K562 (cell line): Measurements from ENCODE around the gene PTOV1. TPM values are rescaled to one million over a fixed set of nuclear protein-coding genes. Genes with fewer than 3 reads are reported as not detected.

ENCODE experiments used
- FIP1L1 ChIP-seq: fragments of 200-400 bp; formaldehyde crosslinking; IDR thresholded peaks from 2 replicates; pipeline ENCODE4 v1.6.1; 2018; ENCODE audit warnings: mild to moderate bottlenecking, low read depth, low read length; ENCODE audit not compliant: poor library complexity, severe bottlenecking
- MCM7 ChIP-seq, 2 experiments: fragments of 450-650 bp; IDR thresholded peaks; 2 replicates each; pipeline ENCODE4 v1.6.1; 2016 to 2018
- RFX5 ChIP-seq: IDR thresholded peaks from 2 replicates; pipeline ENCODE4 v1.6.1; 2011; ENCODE audit warnings: low read depth, mild to moderate bottlenecking, improper control_type of control experiment, low read length
- SNIP1 ChIP-seq: fragments of 450-650 bp; IDR thresholded peaks from 2 replicates; pipeline ENCODE4 v1.7.1; 2017; ENCODE audit warnings: low read depth, mild to moderate bottlenecking
- ZNF274 ChIP-seq: IDR thresholded peaks from 2 replicates; pipeline ENCODE4 v1.6.1; 2011; ENCODE audit warnings: low read depth, mild to moderate bottlenecking, low read length, moderate library complexity, borderline replicate concordance
- ZNF561 ChIP-seq: fragments of 450-650 bp; formaldehyde crosslinking; conservative IDR thresholded peaks from 2 replicates; pipeline ENCODE4 v1.4.0; 2020; ENCODE audit warnings: mild to moderate bottlenecking, moderate library complexity
- polyA plus RNA-seq, 8 experiments: library from polyadenylated mRNA; depleted of rRNA in 4 of 8; stranded (reverse) in 5 of 8; unstranded in 3 of 8; fragments of >200 nt; fragmentation: Nextera tagmentation in 2 of 8; fragmentation: Illumina TruSeq in 1 of 8; extraction: Ambion mirVana in 2 of 8; extraction: Trizol in 1 of 8; gene quantifications; 2 replicates each; pipeline versions ENCODE4 v1.2.1 to v1.2.3, GENCODE V29; 2011 to 2014; ENCODE audit warnings: inconsistent platforms in 1 of 8, missing spikeins in 1 of 8
- total RNA-seq, 7 experiments: library from RNA; depleted of rRNA in 6 of 7; stranded (reverse); fragments of >200 nt in 6 of 7; fragmentation: Illumina TruSeq in 2 of 7; extraction: Trizol in 2 of 7; gene quantifications; 2 replicates each; pipeline versions ENCODE4 v1.2.1 to v1.2.3, GENCODE V29; 2011 to 2021; ENCODE audit warnings: low replicate concordance in 1 of 7
- TF ChIP-seq, protein P1 (sequence below): fragments of 450-650 bp; IDR thresholded peaks from 2 replicates; pipeline ENCODE4 v1.6.1; 2018; ENCODE audit warnings: mild to moderate bottlenecking, low read depth; ENCODE audit not compliant: partially characterized antibody
- TF ChIP-seq, protein P2 (sequence below): sonication (generic); formaldehyde crosslinking; IDR thresholded peaks from 2 replicates; pipeline ENCODE4 v1.8.0; 2022; ENCODE audit warnings: mild to moderate bottlenecking, missing genetic modification reagents
- TF ChIP-seq, protein P3 (sequence below), 2 experiments: fragments of 450-650 bp in 1 of 2; IDR thresholded peaks; 2 replicates each; pipeline ENCODE4 v1.6.1; 2011 to 2017; ENCODE audit warnings: low read depth in 2 of 2, antibody characterized with exemption in 1 of 2, borderline replicate concordance in 1 of 2, low read length in 1 of 2, mild to moderate bottlenecking in 1 of 2, mixed read lengths in 1 of 2; ENCODE audit not compliant: control insufficient read depth in 1 of 2
- TF ChIP-seq, protein P4 (sequence below): IDR thresholded peaks from 2 replicates; pipeline ENCODE4 v1.6.1; 2011; ENCODE audit warnings: borderline replicate concordance, low read depth, mild to moderate bottlenecking, moderate library complexity, low read length; ENCODE audit not compliant: insufficient read depth, poor library complexity, severe bottlenecking
- TF ChIP-seq, protein P5 (sequence below): IDR thresholded peaks from 2 replicates; pipeline ENCODE4 v1.6.1; 2012; ENCODE audit warnings: low read depth, low read length, improper control_type of control experiment, borderline replicate concordance

PTOV1 gene
- total and polyA plus RNA-seq, 9 of the 15 experiments (the other 6 are each of a cell fraction or from before 2014, with no cell fraction given) = 4.9 to 169 (median 43.5) TPM

DNA sequence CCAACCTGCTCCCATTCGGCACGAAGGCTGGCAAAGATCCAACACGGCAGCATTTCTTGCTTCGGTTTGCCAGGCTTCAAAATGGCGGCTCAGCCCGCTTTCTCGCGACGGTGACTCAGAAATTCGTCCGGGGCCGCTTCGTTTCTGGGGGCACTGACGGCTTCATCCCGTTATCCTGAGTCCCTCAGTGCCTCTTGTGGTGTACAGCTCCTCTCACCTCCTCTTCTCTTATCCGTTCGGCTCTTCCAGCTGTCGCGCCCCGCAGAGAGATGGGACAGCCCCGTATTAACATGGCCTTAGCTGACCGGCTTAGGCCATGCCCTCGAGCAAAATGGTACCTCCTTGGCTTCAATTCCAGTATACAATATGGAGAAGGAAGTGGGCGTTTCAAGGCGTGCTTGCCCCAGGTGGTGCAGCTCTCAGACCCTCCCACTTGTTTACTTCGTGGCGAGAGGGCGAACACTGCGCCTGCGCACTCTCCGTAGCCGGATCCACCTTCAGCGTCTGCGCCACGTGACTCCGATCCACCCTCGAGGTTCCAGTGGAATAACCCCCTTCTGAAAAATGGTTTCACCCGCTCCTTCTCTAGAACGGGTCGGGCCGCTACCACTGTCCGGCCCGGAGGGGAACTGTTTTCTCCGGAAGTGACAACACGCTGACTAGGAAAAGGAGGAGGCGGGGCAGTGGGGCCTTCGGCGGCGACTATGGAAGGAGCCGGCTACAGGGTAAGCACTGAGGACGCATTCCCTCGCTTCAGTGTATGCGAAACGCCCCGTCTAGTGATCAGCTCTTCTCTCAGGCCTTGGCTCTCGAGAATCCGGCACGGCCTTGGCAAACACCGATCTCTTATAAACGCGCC, 26.3 kb downstream of the PTOV1 start, which contains the start of the genes AKT1S1 and TBC1D17 (continued):
- TF ChIP-seq, protein P1, sequence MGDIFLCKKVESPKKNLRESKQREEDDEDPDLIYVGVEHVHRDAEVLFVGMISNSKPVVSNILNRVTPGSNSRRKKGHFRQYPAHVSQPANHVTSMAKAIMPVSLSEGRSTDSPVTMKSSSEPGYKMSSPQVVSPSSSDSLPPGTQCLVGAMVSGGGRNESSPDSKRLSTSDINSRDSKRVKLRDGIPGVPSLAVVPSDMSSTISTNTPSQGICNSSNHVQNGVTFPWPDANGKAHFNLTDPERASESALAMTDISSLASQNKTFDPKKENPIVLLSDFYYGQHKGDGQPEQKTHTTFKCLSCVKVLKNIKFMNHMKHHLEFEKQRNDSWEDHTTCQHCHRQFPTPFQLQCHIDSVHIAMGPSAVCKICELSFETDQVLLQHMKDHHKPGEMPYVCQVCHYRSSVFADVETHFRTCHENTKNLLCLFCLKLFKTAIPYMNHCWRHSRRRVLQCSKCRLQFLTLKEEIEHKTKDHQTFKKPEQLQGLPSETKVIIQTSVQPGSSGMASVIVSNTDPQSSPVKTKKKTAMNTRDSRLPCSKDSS = no peak
- TF ChIP-seq, protein P2, sequence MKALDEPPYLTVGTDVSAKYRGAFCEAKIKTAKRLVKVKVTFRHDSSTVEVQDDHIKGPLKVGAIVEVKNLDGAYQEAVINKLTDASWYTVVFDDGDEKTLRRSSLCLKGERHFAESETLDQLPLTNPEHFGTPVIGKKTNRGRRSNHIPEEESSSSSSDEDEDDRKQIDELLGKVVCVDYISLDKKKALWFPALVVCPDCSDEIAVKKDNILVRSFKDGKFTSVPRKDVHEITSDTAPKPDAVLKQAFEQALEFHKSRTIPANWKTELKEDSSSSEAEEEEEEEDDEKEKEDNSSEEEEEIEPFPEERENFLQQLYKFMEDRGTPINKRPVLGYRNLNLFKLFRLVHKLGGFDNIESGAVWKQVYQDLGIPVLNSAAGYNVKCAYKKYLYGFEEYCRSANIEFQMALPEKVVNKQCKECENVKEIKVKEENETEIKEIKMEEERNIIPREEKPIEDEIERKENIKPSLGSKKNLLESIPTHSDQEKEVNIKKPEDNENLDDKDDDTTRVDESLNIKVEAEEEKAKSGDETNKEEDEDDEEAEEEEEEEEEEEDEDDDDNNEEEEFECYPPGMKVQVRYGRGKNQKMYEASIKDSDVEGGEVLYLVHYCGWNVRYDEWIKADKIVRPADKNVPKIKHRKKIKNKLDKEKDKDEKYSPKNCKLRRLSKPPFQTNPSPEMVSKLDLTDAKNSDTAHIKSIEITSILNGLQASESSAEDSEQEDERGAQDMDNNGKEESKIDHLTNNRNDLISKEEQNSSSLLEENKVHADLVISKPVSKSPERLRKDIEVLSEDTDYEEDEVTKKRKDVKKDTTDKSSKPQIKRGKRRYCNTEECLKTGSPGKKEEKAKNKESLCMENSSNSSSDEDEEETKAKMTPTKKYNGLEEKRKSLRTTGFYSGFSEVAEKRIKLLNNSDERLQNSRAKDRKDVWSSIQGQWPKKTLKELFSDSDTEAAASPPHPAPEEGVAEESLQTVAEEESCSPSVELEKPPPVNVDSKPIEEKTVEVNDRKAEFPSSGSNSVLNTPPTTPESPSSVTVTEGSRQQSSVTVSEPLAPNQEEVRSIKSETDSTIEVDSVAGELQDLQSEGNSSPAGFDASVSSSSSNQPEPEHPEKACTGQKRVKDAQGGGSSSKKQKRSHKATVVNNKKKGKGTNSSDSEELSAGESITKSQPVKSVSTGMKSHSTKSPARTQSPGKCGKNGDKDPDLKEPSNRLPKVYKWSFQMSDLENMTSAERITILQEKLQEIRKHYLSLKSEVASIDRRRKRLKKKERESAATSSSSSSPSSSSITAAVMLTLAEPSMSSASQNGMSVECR (CRISPR knock-in tag) = peak; percentile 76
- TF ChIP-seq, protein P3, sequence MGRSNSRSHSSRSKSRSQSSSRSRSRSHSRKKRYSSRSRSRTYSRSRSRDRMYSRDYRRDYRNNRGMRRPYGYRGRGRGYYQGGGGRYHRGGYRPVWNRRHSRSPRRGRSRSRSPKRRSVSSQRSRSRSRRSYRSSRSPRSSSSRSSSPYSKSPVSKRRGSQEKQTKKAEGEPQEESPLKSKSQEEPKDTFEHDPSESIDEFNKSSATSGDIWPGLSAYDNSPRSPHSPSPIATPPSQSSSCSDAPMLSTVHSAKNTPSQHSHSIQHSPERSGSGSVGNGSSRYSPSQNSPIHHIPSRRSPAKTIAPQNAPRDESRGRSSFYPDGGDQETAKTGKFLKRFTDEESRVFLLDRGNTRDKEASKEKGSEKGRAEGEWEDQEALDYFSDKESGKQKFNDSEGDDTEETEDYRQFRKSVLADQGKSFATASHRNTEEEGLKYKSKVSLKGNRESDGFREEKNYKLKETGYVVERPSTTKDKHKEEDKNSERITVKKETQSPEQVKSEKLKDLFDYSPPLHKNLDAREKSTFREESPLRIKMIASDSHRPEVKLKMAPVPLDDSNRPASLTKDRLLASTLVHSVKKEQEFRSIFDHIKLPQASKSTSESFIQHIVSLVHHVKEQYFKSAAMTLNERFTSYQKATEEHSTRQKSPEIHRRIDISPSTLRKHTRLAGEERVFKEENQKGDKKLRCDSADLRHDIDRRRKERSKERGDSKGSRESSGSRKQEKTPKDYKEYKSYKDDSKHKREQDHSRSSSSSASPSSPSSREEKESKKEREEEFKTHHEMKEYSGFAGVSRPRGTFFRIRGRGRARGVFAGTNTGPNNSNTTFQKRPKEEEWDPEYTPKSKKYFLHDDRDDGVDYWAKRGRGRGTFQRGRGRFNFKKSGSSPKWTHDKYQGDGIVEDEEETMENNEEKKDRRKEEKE (IDR thresholded peaks at IDR 0.05; ENCODE audit: borderline replicate concordance in 1 of 2, control insufficient read depth in 1 of 2, low read depth in 2 of 2, low read length in 1 of 2) = peak in 1 of 2 experiments; percentile 92; a peak in 2 of 4 replicates
- TF ChIP-seq, protein P4, sequence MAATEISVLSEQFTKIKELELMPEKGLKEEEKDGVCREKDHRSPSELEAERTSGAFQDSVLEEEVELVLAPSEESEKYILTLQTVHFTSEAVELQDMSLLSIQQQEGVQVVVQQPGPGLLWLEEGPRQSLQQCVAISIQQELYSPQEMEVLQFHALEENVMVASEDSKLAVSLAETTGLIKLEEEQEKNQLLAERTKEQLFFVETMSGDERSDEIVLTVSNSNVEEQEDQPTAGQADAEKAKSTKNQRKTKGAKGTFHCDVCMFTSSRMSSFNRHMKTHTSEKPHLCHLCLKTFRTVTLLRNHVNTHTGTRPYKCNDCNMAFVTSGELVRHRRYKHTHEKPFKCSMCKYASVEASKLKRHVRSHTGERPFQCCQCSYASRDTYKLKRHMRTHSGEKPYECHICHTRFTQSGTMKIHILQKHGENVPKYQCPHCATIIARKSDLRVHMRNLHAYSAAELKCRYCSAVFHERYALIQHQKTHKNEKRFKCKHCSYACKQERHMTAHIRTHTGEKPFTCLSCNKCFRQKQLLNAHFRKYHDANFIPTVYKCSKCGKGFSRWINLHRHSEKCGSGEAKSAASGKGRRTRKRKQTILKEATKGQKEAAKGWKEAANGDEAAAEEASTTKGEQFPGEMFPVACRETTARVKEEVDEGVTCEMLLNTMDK = no peak
- TF ChIP-seq ZNF274 (no peak), RFX5 (no peak), MCM7 (IDR thresholded peaks at IDR 0.05) (no peak), ZNF561 (CRISPR knock-in tag) (no peak), SNIP1 (no peak), FIP1L1 (peak; percentile 6)
- TF ChIP-seq, protein P5, sequence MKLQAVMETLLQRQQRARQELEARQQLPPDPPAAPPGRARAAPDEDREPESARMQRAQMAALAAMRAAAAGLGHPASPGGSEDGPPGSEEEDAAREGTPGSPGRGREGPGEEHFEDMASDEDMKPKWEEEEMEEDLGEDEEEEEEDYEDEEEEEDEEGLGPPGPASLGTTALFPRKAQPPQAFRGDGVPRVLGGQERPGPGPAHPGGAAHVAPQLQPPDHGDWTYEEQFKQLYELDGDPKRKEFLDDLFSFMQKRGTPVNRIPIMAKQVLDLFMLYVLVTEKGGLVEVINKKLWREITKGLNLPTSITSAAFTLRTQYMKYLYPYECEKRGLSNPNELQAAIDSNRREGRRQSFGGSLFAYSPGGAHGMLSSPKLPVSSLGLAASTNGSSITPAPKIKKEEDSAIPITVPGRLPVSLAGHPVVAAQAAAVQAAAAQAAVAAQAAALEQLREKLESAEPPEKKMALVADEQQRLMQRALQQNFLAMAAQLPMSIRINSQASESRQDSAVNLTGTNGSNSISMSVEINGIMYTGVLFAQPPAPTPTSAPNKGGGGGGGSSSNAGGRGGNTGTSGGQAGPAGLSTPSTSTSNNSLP = peak; percentile 50; the same call in 1 of the 2 replicates
